Skeletal muscle cell (primary cell): Measurements from ENCODE around the gene RUNX2.

Experiments
- DNase-seq: peaks from one replicate; pipeline ENCODE4 v3.0.0-alpha.2; 2010; ENCODE audit warnings: low read depth
- H3K4me3 ChIP-seq: 2 replicates; pipeline ENCODE4 v1.5.1; 2011; ENCODE audit warnings: low read depth, mild to moderate bottlenecking, control low read depth, low read length, moderate library complexity

RUNX2 gene

GRCh38 chr6:45495429-45496084 lies 167.4 kb downstream of the RUNX2 start:
- H3K4me3 ChIP-seq, result no peak overlapping the region
- DNase-seq, result no peak

GRCh38 chr6:45496085-45496433 lies 167.9 kb downstream of the RUNX2 start:
- no peak overlapping the region for H3K4me3 ChIP-seq
- no peak for DNase-seq

- no peak overlapping the region for H3K4me3 ChIP-seq
- DNase-seq, result no peak
Measured at GRCh38 chr6:45498591-45498990, 170.5 kb downstream of the RUNX2 start.

DNA sequence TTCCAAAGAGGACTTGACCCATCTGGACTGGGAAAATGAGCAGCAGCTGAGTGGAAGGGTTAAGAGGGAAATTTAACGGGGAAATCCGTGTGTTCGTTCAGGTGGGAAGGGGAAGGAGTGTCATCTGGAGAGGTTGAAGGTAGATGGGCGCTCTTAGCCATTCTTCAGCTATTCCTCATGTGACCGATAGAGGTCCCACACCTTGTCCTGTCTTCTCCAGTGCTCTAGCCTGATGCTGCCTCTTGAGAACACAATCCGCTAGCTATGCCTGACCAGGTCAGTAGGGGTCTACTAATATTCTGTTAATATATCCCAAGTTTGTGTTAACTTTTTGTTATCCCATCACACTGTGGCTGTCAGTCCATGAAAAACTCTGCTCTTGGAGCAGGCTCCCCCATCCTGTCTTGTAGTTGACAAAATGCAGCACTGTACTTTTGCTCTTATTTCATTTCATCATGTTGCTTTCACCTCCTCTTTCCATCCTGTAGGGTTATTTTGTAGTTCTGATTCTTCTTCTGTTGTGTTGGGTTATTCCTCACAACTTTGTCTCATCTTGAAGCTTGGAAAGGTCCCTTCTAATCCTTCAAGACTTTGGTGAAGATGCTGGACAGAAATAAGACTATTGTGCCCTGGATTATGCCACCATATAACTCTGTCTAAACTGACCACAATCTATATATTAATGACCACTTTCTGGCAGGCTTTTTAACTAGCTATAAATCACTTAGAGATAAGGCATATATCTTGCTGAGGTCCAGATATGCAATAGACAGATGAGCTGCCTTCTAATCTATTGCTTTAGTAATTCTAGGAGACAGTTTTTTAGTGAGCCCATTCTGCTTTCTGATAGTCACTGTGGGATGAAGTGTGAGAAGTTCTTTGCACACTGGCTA lies 173.0 kb downstream of the RUNX2 start:
- DNase-seq, result no peak
- no peak overlapping the region for H3K4me3 ChIP-seq

- DNase-seq, result no peak
Measured at GRCh38 chr6:45502456-45502855, 174.3 kb downstream of the RUNX2 start.

GRCh38 chr6:45504947-45505346 lies 176.8 kb downstream of the RUNX2 start:
- no peak overlapping the region for H3K4me3 ChIP-seq
- DNase-seq, result peak; percentile 91

More at GRCh38 chr6:45502456-45502855, 174.3 kb downstream of the RUNX2 start:
- no peak overlapping the region for H3K4me3 ChIP-seq

GRCh38 chr6:45505470-45505869 lies 177.3 kb downstream of the RUNX2 start:
- H3K4me3 ChIP-seq, result no peak overlapping the region
- no peak for DNase-seq

GRCh38 chr6:45507186-45507585 lies 179.1 kb downstream of the RUNX2 start:
- H3K4me3 ChIP-seq, result no peak overlapping the region
- DNase-seq, result no peak

DNA sequence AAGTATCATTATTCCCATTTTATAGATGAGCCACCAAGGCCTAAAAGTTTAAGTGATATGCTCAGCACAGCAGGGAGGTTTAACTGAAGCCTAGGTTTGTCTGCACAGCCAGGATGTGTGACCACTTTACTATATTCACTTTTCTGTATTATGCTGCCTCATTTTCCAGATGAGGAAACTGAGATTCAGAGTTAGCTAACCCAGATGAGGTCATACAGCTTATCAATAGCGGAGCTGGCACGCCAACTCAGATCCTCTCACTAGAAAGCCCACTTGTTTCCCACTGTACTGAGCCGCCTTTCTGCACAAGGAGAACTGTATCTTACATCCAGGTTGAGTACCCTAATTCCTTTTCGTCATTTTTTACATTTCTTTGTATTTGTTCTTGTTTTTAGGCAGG lies 181.3 kb downstream of the RUNX2 start:
- no peak overlapping the region for H3K4me3 ChIP-seq
- no peak for DNase-seq

- no peak for DNase-seq
- no peak overlapping the region for H3K4me3 ChIP-seq
Measured at GRCh38 chr6:45512717-45513116, 184.6 kb downstream of the RUNX2 start.

DNA sequence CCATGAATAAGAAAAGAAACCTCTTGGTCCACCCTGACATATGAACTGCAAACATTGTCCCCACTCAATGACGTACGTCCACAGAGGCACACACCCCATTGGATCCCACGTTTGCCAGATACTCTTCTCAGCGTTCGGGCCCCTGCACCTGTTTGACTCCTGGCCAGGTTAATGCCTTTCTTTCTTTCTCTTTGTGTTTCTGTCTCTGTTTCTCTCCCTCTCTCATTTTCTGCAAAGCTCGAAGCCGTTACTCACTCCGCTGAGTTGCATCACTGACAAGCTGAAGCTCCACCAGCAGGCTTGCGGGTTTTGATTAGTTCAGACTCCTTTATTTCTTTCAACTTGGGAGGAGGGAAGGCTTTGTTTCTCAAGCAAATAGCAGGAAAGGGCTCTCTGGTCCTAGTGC lies 185.1 kb downstream of the RUNX2 start:
- peak; percentile 34 for DNase-seq
- H3K4me3 ChIP-seq, result no peak overlapping the region

DNA sequence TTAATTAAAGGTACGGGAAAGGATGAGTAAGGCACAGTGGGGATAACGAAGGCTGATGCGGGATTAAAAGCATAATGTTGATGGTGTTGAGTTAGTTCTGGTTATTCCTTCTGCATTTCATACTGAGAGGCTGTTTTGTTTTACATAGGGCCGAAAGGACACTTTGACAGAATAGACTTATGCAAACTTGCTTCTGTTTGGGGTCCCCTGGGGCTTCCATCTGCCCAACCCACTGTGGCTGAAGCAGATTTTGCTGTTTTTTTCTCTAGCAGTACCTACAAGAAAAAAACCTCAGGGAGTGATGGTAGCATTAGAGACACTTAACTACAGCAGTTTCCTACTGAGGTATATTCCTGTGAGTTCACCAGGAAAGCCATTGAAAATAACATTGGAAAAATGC lies 185.7 kb downstream of the RUNX2 start:
- no peak for DNase-seq

GRCh38 chr6:45514454-45515230 lies 186.5 kb downstream of the RUNX2 start:
- no peak overlapping the region for H3K4me3 ChIP-seq
- no peak for DNase-seq

More for the DNA sequence above, 185.7 kb downstream of the RUNX2 start:
- no peak overlapping the region for H3K4me3 ChIP-seq

- H3K4me3 ChIP-seq, result no peak overlapping the region
- no peak for DNase-seq
Measured at GRCh38 chr6:45518013-45518720, 190.0 kb downstream of the RUNX2 start.

DNA sequence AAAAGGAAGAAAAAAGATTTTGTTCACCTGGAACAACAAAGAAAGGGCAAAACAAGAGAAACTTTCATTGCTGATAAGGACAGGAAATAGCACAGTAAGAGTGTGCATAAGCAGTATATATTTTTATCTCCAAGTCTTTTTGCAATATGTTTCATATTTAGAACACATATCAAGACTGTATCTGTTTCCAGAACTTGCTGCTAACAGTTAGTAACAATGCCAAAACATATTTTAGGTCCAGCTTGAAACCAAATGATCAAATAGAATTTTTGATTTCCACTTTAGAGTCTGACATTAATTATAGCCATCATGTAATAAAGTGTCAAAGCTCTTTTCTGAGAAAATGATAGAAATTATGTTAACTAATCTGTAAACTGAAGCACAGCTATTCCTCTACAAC lies 193.1 kb downstream of the RUNX2 start:
- no peak overlapping the region for H3K4me3 ChIP-seq
- no peak for DNase-seq

DNA sequence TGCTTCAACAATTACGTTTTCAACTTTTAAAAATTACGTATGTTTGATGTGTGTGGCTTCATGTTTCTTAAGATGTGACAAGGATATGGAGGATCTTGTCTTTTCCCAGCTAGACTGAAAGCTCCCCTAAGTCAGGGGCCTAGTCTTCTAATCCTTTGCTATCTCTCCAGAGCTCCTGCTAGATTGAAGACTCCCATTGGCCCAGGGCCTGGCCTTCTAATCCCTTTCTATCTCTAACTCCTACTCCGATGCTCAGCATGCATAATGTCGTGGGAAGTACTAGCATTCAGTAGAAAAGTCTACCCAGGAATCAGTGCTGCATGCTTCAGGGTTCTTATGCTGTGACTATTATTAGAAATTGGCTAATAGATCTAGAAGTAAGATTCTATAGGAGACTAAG lies 194.4 kb downstream of the RUNX2 start:
- H3K4me3 ChIP-seq, result no peak overlapping the region
- DNase-seq, result no peak

DNA sequence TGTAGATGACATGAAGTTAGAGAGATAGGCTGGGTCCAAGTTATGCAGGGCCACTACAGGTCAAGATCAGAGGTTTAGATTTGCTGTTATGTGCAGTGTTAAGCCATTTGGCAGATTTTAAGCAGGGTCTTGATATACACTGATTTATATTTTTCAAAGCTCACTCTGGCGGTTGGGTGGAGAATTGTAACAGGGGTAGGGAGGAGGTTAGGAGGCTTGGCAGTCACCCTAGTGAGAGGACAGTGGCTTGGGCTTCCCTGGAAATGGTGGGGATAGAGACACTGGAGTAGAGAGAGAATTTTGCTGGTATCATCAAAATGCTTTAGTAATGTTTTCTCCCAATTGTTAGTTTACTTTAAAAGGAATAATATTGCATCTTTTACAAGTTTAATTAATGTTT lies 199.1 kb downstream of the RUNX2 start:
- no peak for DNase-seq
- H3K4me3 ChIP-seq, result no peak overlapping the region

DNA sequence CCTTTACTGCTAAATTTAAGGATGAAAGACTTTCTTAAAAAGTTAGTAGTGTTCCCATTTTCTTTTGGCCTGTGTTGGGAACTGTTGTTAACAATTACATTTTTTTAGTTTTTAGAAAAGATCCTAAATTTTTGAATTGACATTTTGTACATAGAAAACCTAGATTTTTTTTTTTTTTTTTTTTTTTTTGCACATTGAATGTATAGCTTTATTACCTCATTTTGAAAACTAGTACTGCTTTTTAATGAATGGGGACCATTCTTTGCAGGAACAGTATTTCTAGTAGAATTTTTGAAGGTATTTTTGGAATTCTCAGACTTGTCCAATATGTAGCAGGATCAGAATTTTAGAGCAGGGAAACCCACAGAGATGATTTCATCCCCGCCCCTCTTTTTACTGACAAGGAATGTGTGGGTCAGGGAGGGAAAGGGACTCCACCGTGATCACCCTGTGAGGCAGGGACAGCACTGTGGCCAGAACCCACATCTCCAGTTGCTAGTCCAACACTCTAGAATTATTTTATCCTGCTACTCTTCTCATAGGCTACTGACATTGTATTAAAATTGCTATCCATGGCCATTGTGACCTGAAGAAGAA lies 204.0 kb downstream of the RUNX2 start:
- H3K4me3 ChIP-seq, result no peak overlapping the region
- no peak for DNase-seq

GRCh38 chr6:45532721-45533210 lies 204.6 kb downstream of the RUNX2 start:
- DNase-seq, result no peak

More at GRCh38 chr6:45532721-45533210, 204.6 kb downstream of the RUNX2 start:
- peak overlapping the region; percentile 14 for H3K4me3 ChIP-seq
